Stimulated activated effector memory CD8-positive, alpha-beta T cell treated with anti-CD3 and anti-CD28 coated beads, Interleukin-12 subunit alpha, Interleukin-12 subunit beta, amount 100 ng/mL, for 72 hours (primary cell): ENCODE data around the gene CYP4B1.
A peak's percentile ranks its signal among the peaks of the same experiment; 100 is the strongest.

Source experiments
- ATAC-seq: fragments of 150-1000 bp; cut with Tn5 transposase; 2 replicates; pipeline ENCODE4 v1.10.0; 2021
- DNase-seq, 2 donors: peaks; one replicate each; pipeline ENCODE4 v3.0.0; 2021 to 2022; ENCODE audit warnings: low spot score in 2 of 2
- H3K27ac Mint-ChIP-seq: one replicate; pipeline ENCODE4 v1.8.0; 2022; ENCODE audit warnings: mild to moderate bottlenecking, mixed read lengths
- H3K36me3 Mint-ChIP-seq: one replicate; pipeline ENCODE4 v1.8.0; 2022; ENCODE audit warnings: mild to moderate bottlenecking, mixed read lengths
- H3K4me1 Mint-ChIP-seq: one replicate; pipeline ENCODE4 v1.8.0; 2022; ENCODE audit warnings: mixed read lengths
- H3K4me3 Mint-ChIP-seq: one replicate; pipeline ENCODE4 v1.8.0; 2022; ENCODE audit warnings: mild to moderate bottlenecking, mixed read lengths
- H3K9me3 Mint-ChIP-seq: one replicate; pipeline ENCODE4 v1.8.0; 2022; ENCODE audit warnings: mixed read lengths

CYP4B1 gene

GRCh38 chr1:46806196-46807020 is 7.6 kb downstream of the CYP4B1 start:
- DNase-seq (no peak), ATAC-seq (no peak)
- H3K9me3 Mint-ChIP-seq, result no peaks in the 10 kb centered on the region
- H3K27ac Mint-ChIP-seq, result no peak overlapping the region
- no peaks in the 10 kb centered on the region for H3K4me1 Mint-ChIP-seq
- no peaks in the 10 kb centered on the region for H3K36me3 Mint-ChIP-seq
- H3K4me3 Mint-ChIP-seq, result no peak overlapping the region

DNA sequence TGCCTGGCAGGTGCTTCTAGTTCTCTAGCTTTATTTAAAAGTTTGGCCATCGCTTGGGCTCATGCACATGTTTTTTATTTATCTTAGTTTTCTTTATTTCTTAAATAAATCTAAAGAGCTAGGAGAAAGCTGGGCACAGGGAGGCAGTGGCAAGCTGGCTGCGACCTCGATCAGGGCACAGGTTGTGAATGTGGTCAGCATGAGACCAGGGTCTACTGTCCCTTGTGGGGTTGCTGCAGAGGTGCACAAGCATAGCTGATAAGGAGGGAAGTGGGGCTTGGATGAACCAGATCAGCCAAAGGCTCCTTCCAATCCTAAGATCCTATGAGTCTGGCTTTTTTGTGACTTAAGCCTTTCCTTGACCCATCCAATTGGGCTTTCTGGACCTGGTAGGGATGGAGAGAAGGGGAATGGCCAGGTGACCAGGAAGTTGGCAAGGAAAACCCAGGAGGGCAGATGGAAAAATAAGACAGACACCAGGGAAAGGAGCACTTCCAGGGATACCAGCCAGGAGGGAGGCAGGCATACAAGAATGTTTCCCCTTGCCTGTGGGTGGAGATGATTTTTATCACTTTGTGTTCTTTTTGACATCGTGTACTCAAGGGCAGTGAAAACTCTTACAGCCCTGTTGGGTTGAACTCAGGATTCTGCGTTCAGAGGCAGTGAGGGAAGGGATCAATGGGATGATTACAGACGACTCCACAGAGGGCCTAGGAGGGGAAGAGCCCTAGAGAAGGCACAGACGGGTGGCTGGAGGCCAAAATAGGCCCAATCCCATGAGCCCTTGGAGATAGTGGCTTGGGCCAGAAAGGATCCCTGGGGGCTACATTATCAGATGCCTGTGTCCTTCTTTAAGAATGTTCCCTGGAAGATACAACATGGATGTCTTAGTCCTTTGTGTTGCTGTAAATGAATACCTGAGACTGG is 8.5 kb downstream of the CYP4B1 start:
- no peak overlapping the region for H3K27ac Mint-ChIP-seq

GRCh38 chr1:46809071-46809470 is 10.2 kb downstream of the CYP4B1 start:
- H3K4me1 Mint-ChIP-seq, result no peaks in the 10 kb centered on the region
- H3K27ac Mint-ChIP-seq, result no peak overlapping the region
- H3K9me3 Mint-ChIP-seq, result no peaks in the 10 kb centered on the region
- DNase-seq, result no peak
- no peak for ATAC-seq
- no peaks in the 10 kb centered on the region for H3K36me3 Mint-ChIP-seq
- no peak overlapping the region for H3K4me3 Mint-ChIP-seq

More for the DNA sequence above, 8.5 kb downstream of the CYP4B1 start:
- DNase-seq, result no peak
- Mint-ChIP-seq H3K4me3 (no peak overlapping the region), H3K9me3 (no peaks in the 10 kb centered on the region), H3K36me3 (no peaks in the 10 kb centered on the region), H3K4me1 (no peaks in the 10 kb centered on the region)
- no peak for ATAC-seq

DNA sequence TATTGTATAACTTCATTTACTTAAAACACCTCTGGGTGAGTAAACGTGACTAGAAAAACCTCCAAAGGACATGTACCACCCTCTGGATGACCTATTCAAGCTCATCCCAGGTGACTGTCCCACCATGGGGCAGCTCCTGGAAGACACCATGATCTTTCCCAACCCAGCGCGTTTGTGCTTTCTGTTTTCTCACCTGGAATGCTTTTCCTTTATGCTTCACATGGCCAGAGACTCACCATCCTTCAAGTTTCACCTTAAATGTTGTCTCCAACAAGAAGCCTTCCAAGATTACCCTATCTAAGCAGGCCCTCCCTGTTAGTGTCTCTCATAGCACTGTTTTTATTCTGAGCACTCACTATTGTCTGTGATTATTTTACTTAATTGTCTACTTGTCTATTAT is 11.1 kb downstream of the CYP4B1 start:
- H3K36me3 Mint-ChIP-seq, result no peaks in the 10 kb centered on the region
- H3K4me1 Mint-ChIP-seq, result no peaks in the 10 kb centered on the region
- H3K4me3 Mint-ChIP-seq, result no peak overlapping the region
- H3K9me3 Mint-ChIP-seq, result no peaks in the 10 kb centered on the region
- no peak for ATAC-seq
- DNase-seq, result no peak
- H3K27ac Mint-ChIP-seq, result no peak overlapping the region

DNA sequence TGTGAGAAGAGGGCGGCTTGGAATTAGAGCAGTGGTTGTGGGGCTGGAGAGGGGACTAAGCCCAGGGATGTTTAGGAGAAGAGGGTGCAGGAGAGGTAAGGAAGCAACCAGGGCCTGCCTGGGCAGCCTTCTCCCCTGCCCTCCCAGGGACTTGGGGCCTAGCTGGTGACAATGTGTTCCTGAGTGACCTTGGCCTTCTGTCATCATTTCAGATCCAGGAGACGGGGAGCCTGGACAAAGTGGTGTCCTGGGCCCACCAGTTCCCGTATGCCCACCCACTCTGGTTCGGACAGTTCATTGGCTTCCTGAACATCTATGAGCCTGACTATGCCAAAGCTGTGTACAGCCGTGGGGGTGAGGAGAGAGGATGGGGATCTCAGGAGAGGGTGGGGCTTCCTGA is 11.8 kb downstream of the CYP4B1 start:
- no peaks in the 10 kb centered on the region for H3K36me3 Mint-ChIP-seq
- H3K27ac Mint-ChIP-seq, result no peak overlapping the region
- H3K4me3 Mint-ChIP-seq, result no peak overlapping the region
- ATAC-seq, result no peak
- DNase-seq, result peak in 1 of 2 donors; percentile 37
- H3K4me1 Mint-ChIP-seq, result no peaks in the 10 kb centered on the region
- H3K9me3 Mint-ChIP-seq, result no peaks in the 10 kb centered on the region

DNA sequence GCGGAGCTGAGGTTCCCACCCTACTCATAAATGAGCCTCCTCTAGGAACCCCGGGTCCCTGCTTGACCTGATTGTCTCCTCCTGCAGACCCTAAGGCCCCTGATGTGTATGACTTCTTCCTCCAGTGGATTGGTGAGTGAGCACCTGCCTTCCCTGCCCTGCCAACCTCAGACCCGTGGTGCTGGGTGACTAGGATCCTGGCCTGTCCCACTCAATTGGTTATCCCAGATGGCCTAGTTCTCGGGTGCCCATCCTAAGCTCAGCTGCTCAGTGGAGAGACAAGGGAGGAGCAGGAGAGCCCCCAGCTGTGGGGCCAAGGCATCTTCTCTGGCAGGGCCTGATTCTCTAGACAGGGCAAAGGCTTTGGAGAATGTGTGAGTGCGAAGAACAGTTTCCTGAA is 12.2 kb downstream of the CYP4B1 start:
- no peaks in the 10 kb centered on the region for H3K36me3 Mint-ChIP-seq
- H3K4me3 Mint-ChIP-seq, result no peak overlapping the region
- no peaks in the 10 kb centered on the region for H3K9me3 Mint-ChIP-seq
- no peak for ATAC-seq
- no peaks in the 10 kb centered on the region for H3K4me1 Mint-ChIP-seq
- H3K27ac Mint-ChIP-seq, result no peak overlapping the region
- DNase-seq, result no peak

DNA sequence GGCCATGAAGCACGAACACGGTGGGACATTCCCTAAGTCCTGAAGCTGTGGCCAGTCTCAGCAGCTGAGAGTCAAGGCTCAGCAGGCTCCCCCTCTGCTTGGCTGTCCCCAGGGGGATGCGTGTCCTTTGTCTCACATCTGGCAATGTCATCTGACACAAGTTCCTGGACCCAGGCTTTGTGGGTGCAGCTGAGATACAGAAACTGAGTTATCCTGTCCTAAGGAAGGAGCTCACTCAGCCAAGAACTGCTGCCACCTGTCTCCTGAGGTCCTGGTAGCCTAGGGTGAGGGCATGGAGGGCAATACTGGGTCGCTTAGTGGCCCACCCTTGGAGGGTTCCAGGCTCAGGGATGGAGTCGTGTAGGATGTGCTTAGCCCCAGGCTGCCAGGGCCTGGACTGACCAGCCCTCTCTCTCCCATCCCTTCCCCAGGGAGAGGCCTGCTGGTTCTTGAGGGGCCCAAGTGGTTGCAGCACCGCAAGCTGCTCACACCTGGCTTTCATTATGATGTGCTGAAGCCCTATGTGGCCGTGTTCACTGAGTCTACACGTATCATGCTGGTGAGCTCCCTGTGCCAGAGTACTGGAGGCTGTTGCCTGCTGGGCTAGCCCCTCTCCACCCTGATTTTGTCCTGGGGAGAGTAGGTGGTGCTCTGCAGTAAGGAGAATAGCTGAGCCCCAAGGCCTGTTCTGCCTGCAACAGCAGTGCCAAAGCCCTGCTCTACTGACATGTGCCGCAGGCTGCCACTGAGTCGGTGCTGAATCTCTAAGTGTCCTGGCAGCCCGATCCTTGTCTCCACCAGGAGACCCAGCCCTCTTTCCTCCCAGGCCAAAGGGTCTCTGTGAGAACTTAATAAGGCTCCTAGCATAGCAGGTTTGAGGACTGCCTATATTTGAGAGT is 13.5 kb downstream of the CYP4B1 start:
- H3K4me1 Mint-ChIP-seq, result no peaks in the 10 kb centered on the region
- H3K36me3 Mint-ChIP-seq, result no peaks in the 10 kb centered on the region
- DNase-seq (peak in 1 of 2 donors; percentile 40), ATAC-seq (peak; percentile 35)
- no peak overlapping the region for H3K4me3 Mint-ChIP-seq
- H3K27ac Mint-ChIP-seq, result no peak overlapping the region
- H3K9me3 Mint-ChIP-seq, result no peaks in the 10 kb centered on the region

GRCh38 chr1:46812996-46813857 is 14.4 kb downstream of the CYP4B1 start:
- no peaks in the 10 kb centered on the region for H3K4me1 Mint-ChIP-seq
- H3K9me3 Mint-ChIP-seq, result no peaks in the 10 kb centered on the region
- ATAC-seq (no peak), DNase-seq (peak in 1 of 2 donors; percentile 44)
- H3K36me3 Mint-ChIP-seq, result no peaks in the 10 kb centered on the region
- no peak overlapping the region for H3K27ac Mint-ChIP-seq
- no peak overlapping the region for H3K4me3 Mint-ChIP-seq

DNA sequence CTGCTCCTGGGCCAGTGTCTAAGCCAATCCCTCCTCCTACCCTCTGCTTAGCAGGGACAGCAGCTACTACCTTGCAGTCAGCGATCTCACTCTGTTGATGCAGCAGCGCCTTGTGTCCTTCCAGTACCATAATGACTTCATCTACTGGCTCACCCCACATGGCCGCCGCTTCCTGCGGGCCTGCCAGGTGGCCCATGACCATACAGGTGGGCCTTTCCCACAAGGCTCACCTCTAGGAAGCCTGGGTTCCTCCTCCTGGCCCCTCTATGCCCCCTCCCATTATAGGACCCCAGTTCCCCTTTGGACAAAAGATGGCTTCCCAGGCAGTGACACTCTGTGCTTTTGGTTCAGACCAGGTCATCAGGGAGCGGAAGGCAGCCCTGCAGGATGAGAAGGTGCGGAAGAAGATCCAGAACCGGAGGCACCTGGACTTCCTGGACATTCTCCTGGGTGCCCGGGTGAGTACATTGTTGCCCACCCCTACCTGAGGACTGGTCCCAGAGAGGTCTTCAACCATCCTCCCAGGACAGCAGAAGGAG is 15.1 kb downstream of the CYP4B1 start:
- no peak for ATAC-seq
- peak in 1 of 2 donors; percentile 15 for DNase-seq
- Mint-ChIP-seq H3K36me3 (no peaks in the 10 kb centered on the region), H3K27ac (no peak overlapping the region), H3K4me1 (no peaks in the 10 kb centered on the region), H3K4me3 (no peak overlapping the region), H3K9me3 (no peaks in the 10 kb centered on the region)

DNA sequence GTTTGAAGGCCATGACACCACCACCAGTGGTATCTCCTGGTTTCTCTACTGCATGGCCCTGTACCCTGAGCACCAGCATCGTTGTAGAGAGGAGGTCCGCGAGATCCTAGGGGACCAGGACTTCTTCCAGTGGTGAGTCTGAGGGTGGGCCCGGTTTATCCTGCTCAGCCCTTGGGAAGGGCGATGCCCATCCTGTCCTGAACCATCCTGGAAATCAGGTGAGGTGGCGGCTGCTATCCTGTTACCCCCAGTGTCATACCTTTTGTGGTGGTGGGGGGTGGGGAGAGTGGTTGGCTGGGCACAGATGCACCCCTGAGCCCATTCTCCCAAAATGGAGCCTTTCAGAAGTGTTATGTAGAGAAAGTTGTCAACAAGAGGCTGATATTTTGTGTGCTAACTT is 16.3 kb downstream of the CYP4B1 start:
- Mint-ChIP-seq H3K4me1 (no peaks in the 10 kb centered on the region), H3K9me3 (no peaks in the 10 kb centered on the region)

DNA sequence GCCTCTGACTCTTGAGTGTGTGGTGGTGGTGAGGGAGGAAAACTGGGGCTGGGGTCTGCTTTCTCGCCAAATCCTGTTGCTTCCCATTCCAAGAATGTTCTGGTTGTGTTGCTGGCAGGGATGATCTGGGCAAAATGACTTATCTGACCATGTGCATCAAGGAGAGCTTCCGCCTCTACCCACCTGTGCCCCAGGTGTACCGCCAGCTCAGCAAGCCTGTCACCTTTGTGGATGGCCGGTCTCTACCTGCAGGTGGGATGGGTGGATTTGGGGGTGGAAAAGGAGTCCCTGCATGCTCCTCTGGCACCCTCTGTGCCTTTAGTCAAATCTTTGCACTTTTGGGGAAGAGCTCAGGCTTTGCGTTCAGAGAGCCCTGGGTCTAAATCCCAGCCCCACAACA is 18.1 kb downstream of the CYP4B1 start:
- DNase-seq (no peak), ATAC-seq (no peak)
- Mint-ChIP-seq H3K36me3 (no peaks in the 10 kb centered on the region), H3K27ac (no peak overlapping the region), H3K4me3 (no peak overlapping the region), H3K9me3 (no peaks in the 10 kb centered on the region), H3K4me1 (no peaks in the 10 kb centered on the region)

More for the DNA sequence above, 16.3 kb downstream of the CYP4B1 start:
- Mint-ChIP-seq H3K4me3 (no peak overlapping the region), H3K27ac (no peak overlapping the region), H3K36me3 (no peaks in the 10 kb centered on the region)
- DNase-seq (peak in 1 of 2 donors; percentile 28), ATAC-seq (no peak)

- no peak for DNase-seq
- H3K4me3 Mint-ChIP-seq, result no peak overlapping the region
- H3K36me3 Mint-ChIP-seq, result no peaks in the 10 kb centered on the region
- no peak overlapping the region for H3K27ac Mint-ChIP-seq
- no peaks in the 10 kb centered on the region for H3K9me3 Mint-ChIP-seq
- no peak for ATAC-seq
- H3K4me1 Mint-ChIP-seq, result no peaks in the 10 kb centered on the region
These were observed 19.0 kb downstream of the CYP4B1 start for GRCh38 chr1:46817814-46818213.

GRCh38 chr1:46818591-46818990 is 19.7 kb downstream of the CYP4B1 start:
- Mint-ChIP-seq H3K4me1 (no peaks in the 10 kb centered on the region), H3K27ac (no peak overlapping the region), H3K36me3 (no peaks in the 10 kb centered on the region), H3K4me3 (no peak overlapping the region), H3K9me3 (no peaks in the 10 kb centered on the region)
- DNase-seq (no peak), ATAC-seq (no peak)

DNA sequence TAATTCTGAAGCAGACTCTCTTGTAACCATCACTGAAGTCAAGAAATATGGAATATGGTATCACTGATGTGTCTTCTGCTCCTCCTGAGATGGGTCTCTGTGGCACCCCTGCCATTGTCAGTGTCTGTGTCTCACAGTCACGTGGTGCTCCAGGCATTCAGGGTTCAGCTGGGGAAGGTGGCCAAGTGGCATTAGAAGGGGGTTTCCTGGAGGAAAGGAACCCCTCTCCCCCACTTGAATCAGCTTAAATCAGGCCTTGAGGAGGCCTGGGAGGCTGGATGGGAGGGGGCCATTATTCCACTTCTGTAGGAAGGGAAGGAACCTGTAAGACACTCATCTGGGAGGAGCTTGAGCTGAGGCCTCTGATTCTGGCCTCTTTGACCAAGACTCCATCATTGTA is 20.5 kb downstream of the CYP4B1 start:
- Mint-ChIP-seq H3K9me3 (no peaks in the 10 kb centered on the region), H3K27ac (no peak overlapping the region), H3K36me3 (no peaks in the 10 kb centered on the region), H3K4me1 (no peaks in the 10 kb centered on the region), H3K4me3 (no peak overlapping the region)
- ATAC-seq (no peak), DNase-seq (no peak)
